DND-41 (cell line): Measurements from ENCODE around the gene MOCS2.

Source experiments
- EZH2 ChIP-seq: IDR thresholded peaks from 3 replicates; pipeline ENCODE4 v1.6.1; 2012; ENCODE audit warnings: borderline replicate concordance, low read depth, mild to moderate bottlenecking, moderate library complexity, low read length, inconsistent platforms; ENCODE audit not compliant: severe bottlenecking
- TF ChIP-seq, protein P1 (sequence below): IDR thresholded peaks from 2 replicates; pipeline ENCODE4 v1.5.1; 2012; ENCODE audit warnings: borderline replicate concordance, low read length, moderate library complexity, mild to moderate bottlenecking; ENCODE audit not compliant: poor library complexity, severe bottlenecking; ENCODE audit errors: extremely low read depth

DNA sequence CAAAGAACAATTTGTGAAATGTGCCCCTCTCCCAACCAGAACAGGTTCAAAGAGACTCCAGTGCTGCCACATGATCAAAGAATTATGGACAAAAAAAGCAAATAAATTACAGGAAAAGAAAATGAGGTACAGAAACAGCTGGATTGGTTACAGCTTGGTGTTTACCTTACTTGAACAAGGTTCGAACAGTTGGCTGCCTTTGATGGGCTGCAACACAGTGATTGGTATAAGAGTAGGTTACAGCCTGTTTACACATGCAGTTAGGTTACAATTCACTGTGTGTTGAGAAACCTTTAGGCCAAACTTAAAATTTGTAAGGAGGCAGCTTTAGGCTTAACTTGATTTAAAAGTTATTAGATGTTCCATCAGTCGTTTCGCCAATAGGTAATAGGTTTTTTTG, 3.4 kb upstream of the MOCS2 start:
- TF ChIP-seq, protein P1, sequence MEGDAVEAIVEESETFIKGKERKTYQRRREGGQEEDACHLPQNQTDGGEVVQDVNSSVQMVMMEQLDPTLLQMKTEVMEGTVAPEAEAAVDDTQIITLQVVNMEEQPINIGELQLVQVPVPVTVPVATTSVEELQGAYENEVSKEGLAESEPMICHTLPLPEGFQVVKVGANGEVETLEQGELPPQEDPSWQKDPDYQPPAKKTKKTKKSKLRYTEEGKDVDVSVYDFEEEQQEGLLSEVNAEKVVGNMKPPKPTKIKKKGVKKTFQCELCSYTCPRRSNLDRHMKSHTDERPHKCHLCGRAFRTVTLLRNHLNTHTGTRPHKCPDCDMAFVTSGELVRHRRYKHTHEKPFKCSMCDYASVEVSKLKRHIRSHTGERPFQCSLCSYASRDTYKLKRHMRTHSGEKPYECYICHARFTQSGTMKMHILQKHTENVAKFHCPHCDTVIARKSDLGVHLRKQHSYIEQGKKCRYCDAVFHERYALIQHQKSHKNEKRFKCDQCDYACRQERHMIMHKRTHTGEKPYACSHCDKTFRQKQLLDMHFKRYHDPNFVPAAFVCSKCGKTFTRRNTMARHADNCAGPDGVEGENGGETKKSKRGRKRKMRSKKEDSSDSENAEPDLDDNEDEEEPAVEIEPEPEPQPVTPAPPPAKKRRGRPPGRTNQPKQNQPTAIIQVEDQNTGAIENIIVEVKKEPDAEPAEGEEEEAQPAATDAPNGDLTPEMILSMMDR: no peak
- TF ChIP-seq EZH2: no peak
